ENCODE measurements around the gene SP5. TPM values are rescaled to one million over a fixed set of nuclear protein-coding genes. Genes with fewer than 3 reads are reported as not detected.

Gene SP5
- total and polyA plus RNA-seq, 9 of the 15 experiments (the other 6 are each of a cell fraction or from before 2014, with no cell fraction given): 0.03 to 1.7 (median 0.16) TPM; not detected in 1

DNA sequence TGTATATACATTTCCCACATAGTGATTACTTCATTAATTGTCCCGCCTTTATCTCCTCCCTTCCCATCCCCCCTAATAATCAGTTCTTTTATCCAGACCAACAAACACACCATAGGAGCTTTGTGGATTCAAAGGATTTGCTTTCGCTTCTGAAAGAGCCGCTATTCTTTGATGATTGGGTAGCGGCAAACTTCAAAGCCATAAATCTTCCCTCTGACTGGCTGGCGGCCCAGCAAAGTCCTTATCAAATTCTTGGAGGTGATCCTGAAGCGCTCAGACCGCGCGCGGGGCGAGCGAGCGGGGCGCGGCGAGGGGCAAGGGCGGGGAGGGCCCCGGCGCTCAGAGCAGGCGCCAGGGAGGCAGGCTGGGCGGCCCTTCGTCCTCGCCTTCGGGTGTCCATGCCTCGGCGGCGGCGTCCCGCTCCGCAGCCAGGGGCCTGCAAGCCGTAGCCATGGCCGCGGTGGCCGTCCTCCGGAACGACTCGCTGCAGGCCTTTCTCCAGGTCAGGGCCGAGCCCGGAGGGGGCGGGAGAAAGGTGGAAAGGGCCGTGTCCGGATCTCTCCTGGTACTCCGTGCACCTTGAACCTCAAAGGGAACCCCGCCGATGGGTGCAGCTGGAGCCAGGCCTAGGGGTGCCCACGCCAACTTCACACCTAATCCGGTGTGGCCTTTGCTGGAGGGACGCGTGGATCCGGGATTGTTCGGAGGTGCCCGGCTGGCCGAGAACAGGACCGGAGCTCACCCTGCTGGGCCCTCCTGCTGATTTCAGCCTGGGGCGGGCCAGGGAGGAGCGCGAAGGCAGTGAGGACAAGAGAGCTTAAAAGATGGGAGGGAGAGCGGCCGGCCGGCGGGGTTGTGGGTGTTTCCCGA lies at the start of gene SP5 (continued):
- TF ChIP-seq, protein P1, sequence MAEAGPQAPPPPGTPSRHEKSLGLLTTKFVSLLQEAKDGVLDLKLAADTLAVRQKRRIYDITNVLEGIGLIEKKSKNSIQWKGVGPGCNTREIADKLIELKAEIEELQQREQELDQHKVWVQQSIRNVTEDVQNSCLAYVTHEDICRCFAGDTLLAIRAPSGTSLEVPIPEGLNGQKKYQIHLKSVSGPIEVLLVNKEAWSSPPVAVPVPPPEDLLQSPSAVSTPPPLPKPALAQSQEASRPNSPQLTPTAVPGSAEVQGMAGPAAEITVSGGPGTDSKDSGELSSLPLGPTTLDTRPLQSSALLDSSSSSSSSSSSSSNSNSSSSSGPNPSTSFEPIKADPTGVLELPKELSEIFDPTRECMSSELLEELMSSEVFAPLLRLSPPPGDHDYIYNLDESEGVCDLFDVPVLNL (CRISPR knock-in tag; IDR thresholded peaks at IDR 0.05; ENCODE audit: low read depth): 0 out of 2 replicates have a peak, but pooled peaks have one; percentile 18
- TF ChIP-seq SIN3B (IDR thresholded peaks at IDR 0.05; ENCODE audit: low read depth): no peak
- no peak for TF ChIP-seq ZNF239 (CRISPR knock-in tag; IDR thresholded peaks at IDR 0.05)
- no peak for TF ChIP-seq PCBP2 (IDR thresholded peaks at IDR 0.05; ENCODE audit: low read depth, low read length, poor library complexity, severe bottlenecking)
- TF ChIP-seq PML (IDR thresholded peaks at IDR 0.05; ENCODE audit: low read length): no peak
- TF ChIP-seq TEAD4 (IDR thresholded peaks at IDR 0.05; ENCODE audit: low read length): peak; percentile 67
- peak; percentile 51; the same call in 1 of the 2 replicates for TF ChIP-seq TEAD4 (CRISPR knock-in tag; IDR thresholded peaks at IDR 0.05; ENCODE audit: borderline replicate concordance)
- TF ChIP-seq, protein P2, sequence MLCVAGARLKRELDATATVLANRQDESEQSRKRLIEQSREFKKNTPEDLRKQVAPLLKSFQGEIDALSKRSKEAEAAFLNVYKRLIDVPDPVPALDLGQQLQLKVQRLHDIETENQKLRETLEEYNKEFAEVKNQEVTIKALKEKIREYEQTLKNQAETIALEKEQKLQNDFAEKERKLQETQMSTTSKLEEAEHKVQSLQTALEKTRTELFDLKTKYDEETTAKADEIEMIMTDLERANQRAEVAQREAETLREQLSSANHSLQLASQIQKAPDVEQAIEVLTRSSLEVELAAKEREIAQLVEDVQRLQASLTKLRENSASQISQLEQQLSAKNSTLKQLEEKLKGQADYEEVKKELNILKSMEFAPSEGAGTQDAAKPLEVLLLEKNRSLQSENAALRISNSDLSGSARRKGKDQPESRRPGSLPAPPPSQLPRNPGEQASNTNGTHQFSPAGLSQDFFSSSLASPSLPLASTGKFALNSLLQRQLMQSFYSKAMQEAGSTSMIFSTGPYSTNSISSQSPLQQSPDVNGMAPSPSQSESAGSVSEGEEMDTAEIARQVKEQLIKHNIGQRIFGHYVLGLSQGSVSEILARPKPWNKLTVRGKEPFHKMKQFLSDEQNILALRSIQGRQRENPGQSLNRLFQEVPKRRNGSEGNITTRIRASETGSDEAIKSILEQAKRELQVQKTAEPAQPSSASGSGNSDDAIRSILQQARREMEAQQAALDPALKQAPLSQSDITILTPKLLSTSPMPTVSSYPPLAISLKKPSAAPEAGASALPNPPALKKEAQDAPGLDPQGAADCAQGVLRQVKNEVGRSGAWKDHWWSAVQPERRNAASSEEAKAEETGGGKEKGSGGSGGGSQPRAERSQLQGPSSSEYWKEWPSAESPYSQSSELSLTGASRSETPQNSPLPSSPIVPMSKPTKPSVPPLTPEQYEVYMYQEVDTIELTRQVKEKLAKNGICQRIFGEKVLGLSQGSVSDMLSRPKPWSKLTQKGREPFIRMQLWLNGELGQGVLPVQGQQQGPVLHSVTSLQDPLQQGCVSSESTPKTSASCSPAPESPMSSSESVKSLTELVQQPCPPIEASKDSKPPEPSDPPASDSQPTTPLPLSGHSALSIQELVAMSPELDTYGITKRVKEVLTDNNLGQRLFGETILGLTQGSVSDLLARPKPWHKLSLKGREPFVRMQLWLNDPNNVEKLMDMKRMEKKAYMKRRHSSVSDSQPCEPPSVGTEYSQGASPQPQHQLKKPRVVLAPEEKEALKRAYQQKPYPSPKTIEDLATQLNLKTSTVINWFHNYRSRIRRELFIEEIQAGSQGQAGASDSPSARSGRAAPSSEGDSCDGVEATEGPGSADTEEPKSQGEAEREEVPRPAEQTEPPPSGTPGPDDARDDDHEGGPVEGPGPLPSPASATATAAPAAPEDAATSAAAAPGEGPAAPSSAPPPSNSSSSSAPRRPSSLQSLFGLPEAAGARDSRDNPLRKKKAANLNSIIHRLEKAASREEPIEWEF (CRISPR knock-in tag; IDR thresholded peaks at IDR 0.05): no peak
- TF ChIP-seq ZNF518B (CRISPR knock-in tag; IDR thresholded peaks at IDR 0.05): no peak
